Retinal pigment epithelial cell (primary cell): Measurements from ENCODE around the gene EPHA1.

Experiments
- DNase-seq: peaks from one replicate; pipeline ENCODE4 v3.0.0-alpha.2; 2010; ENCODE audit warnings: low read depth
- H3K4me3 ChIP-seq: 2 replicates; pipeline ENCODE4 v1.5.1; 2011; ENCODE audit warnings: mild to moderate bottlenecking, low read length, control low read depth, moderate library complexity
- TF ChIP-seq, protein P1 (sequence below): conservative IDR thresholded peaks from 2 replicates; pipeline ENCODE4 v1.5.1; 2011; ENCODE audit warnings: low read depth, low read length, control low read depth, inconsistent platforms

EPHA1 gene

DNA sequence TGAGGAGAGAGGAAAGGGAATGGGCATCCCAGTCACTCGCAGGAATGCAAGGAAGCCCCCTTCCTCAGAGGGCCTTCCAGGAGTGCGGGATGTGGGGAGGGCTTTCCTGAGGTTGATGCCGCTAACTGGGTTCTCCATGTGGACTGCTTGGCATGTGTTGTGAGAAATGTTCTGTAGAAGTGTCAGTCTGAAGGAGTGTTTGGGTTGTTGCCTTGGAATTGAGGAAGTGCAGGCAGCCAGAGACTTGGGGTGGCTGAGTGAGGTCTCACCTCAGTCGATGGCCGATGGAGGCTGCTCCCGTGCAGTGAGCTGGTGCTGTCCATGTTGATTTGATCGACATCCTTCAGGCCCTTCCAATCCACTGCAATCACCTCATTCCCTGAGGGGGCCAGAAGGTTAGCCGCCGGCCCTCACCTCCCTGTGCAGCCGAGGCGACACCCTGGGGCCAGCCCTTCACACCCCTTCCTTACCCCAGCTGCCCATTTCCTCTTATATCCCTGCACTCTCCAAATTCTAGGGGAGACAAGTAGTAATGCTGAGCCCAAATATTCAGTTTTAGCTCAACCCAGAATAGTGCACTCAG, 48.8 kb downstream of the EPHA1 start:
- TF ChIP-seq, protein P1, sequence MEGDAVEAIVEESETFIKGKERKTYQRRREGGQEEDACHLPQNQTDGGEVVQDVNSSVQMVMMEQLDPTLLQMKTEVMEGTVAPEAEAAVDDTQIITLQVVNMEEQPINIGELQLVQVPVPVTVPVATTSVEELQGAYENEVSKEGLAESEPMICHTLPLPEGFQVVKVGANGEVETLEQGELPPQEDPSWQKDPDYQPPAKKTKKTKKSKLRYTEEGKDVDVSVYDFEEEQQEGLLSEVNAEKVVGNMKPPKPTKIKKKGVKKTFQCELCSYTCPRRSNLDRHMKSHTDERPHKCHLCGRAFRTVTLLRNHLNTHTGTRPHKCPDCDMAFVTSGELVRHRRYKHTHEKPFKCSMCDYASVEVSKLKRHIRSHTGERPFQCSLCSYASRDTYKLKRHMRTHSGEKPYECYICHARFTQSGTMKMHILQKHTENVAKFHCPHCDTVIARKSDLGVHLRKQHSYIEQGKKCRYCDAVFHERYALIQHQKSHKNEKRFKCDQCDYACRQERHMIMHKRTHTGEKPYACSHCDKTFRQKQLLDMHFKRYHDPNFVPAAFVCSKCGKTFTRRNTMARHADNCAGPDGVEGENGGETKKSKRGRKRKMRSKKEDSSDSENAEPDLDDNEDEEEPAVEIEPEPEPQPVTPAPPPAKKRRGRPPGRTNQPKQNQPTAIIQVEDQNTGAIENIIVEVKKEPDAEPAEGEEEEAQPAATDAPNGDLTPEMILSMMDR = no peak
- H3K4me3 ChIP-seq = no peak overlapping the region
- DNase-seq = no peak

DNA sequence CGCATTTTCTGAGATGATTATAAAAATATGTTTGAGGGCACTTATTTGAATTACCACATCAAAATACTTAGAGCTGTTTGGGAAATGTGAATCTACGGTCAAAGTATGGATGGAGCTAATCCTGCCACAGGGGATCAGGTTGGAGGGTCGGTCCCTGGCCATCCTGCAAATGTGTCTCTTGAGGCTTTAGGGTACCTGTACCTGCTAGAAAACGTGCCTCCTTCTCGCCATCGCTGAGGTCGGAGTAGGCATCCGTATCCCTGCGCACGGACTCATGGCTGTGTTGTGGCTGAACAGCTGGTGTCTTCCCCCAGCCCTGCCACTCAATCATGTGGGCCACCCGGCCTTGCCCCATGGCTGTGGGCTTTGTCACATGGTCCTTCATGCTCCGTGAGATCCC, 50.0 kb downstream of the EPHA1 start:
- TF ChIP-seq, protein P1 = no peak
- H3K4me3 ChIP-seq = no peak overlapping the region
- no peak for DNase-seq

DNA sequence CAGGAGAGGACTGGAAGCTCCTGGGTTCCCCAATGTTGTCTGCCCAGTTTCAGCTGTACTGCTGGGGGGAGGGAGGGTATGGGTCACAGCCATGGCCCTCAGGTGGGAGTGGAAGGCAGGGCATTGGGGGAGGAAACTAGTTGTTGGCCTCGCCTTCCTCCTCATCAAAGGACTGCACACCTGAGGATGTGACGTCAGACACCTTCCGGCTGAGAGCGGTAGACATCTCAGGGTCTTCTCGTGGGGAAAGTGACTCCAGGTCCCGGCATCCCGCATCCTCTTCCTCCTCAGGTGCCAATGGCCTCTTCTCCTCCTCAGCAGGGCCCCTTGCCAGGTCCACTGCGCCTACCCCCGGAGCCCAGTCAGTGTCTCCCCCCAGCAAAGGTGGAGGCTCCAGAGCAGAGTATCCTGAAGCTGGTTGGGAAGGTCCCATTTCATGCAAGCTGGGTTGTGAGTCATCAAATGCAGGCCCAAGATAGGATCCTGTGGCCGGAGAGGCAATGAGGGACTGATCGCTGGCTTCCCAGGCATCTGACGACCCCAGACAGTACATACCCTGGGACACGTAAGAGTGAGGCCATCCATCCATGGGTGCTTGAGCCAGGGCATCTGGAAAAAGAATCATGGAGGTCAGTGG, 52.1 kb downstream of the EPHA1 start:
- H3K4me3 ChIP-seq = no peak overlapping the region
- no peak for DNase-seq
- TF ChIP-seq, protein P1 = no peak

DNA sequence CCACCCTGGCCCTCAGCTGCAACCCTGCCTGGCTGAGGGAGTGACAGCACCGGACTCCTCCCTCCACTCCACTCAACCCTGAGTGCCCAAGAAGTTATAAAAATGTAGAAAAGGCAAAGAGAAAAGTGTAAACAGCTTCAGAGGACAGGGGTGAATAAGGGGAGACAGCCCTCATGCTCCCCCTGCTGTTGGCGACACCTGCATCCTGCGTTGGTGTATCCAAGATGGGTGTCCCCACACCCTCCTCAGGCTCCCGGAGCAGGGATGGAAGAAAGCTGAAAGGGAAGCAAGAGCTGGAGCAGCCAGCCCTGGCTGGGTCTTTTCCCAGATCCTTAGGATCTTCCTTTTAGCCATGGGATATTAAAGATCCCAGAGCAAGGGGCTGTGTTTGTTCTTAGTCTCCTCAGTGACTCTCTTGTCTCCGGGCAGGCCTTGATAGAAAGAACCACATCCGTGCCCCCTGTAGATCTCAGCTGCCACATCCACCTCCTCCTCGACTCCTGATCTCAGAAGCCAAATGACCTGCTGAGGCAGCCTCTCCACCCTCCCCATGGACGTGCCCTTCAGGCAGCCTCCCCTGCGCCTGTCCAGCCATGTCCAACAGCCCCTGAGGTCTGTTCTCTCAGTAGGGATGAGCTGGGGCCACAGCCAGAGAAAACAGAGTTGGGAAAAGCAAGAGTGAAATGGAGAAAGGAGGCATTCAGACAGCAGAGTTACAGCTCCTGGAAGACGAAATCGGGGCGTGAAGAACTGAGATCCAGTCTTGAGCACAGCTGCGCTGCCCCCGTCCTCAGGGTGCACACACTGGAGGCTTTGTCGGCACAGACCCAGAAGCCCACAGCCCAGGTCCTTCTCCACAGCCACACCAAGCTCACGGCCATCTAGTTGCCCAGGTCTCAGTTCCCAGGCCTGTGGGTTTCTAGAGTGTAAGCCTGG, 52.9 kb downstream of the EPHA1 start:
- TF ChIP-seq, protein P1 = no peak
- H3K4me3 ChIP-seq = no peak overlapping the region
- DNase-seq = no peak

DNA sequence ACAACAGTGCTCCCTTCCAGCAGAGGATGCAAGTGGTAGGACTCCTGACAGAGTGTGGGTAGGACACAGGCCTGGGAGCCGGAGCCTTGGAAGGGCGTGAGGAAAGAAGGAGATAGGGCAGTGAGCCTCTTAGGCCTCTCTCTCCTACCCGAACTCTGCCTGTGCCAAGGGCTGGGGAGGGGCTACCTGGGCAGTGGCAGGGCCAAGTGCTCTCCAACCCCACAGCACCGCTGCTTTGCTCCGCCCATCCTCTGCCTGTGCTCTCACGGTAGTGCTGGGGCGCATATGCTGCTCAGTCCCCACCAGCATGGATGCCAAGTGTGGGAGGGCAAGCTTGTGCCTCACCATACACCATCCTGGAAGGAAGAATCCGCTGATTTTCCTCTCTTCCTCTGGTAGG, 53.7 kb downstream of the EPHA1 start:
- H3K4me3 ChIP-seq = no peak overlapping the region
- TF ChIP-seq, protein P1 = no peak
- no peak for DNase-seq

DNA sequence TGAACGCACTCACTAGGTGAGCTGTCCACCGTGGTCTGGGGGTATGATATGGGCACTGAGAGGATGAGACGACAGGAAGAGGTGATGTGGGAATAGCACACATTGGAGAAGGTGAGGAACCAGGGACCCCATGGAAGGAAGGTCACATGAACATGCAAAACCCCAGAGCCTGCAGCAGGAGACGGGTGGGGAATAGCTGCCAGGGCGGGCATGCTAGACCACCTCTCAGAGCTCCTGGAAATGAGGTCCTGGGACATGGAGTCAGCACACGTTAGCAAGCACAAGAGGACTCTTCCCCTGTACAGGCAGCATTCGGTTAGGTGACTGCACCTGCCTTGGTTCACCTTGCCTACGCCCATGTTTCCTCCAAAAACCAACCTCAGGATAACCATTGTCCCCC, 54.3 kb downstream of the EPHA1 start:
- TF ChIP-seq, protein P1 = no peak
- DNase-seq = no peak
- no peak overlapping the region for H3K4me3 ChIP-seq
